GM18520 (cell line): ENCODE measurements around the gene NT5DC3.
"Not testable (repeated sequence)": the region's sequence is repeated elsewhere in the genome, so short reads cannot be mapped to it uniquely, and the experiment has no call there.

ENCODE experiments used
- ATAC-seq: cut with Tn5 transposase; IDR thresholded peaks from one replicate; pipeline ENCODE4 v1.9.1; 2021; ENCODE audit not compliant: unreplicated experiment

Gene NT5DC3

GRCh38 chr12:103810111-103810510, 30.9 kb downstream of the NT5DC3 start:
- ATAC-seq = no peak

DNA sequence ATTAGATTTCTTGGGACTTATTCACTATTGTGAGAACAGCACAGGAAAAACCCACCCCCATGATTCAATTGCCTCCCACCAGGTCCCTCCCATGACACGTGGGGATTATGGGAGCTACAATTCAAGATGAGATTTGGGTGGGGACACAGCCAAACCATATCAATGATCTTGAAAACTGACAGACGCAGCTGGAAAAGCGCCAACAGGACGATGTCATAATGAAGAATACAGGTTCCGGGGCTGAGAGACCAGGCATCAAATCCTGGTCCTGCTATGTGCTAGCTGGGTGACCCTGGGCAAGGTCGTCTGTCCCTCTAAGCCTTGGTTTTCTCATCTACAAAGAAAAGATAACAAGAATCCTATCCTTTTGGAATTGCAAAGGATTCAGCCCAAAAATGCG, 31.4 kb downstream of the NT5DC3 start:
- not testable (repeated sequence) for ATAC-seq

DNA sequence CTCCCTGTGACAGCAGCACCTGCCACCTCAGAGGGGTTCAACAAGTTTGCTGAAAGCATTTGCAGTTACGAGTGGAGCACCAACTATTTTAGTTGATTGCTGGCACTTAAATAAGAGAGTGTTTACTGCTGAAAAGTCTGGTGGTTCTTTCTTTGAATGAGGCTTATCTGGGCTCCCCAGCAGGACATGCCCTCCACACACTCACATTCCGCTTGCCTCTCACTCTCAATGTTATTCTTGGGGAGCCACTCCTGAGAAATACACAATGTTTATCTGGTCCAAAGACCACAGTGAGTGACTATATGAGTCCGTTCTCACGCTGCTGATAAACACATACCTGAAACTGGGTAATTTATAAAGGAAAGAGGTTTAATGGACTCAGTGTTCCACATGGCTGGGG, 31.9 kb downstream of the NT5DC3 start:
- no peak for ATAC-seq

DNA sequence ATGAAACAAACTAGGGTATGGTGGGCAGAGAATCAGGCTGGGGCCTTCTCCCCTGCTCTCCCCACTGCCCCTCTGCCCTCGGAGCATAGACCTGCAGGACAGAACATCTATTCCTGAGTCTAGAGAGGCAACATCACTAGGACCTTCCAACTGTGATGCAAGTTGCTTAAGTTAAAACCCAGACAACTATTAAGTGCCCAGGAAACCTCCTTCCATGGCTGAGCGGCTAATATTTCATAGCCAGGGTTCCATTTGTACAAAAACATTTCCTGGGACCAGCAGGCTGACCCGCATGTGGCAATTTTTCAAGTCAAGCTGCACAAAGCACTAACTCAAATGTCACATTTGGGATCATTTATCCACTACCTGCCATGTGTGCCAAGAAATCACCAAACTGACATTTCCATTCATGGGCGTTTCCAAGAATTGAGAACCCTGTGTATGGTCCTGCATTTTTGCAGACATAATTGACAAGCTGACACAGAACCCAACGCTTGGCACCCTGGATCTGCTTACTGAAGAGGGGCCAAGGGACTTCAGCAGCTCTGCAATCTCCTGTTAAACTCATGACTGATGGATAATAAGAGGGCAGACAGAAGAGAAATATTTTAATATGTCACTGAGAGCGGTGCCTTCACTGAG, 32.7 kb downstream of the NT5DC3 start:
- no peak for ATAC-seq

DNA sequence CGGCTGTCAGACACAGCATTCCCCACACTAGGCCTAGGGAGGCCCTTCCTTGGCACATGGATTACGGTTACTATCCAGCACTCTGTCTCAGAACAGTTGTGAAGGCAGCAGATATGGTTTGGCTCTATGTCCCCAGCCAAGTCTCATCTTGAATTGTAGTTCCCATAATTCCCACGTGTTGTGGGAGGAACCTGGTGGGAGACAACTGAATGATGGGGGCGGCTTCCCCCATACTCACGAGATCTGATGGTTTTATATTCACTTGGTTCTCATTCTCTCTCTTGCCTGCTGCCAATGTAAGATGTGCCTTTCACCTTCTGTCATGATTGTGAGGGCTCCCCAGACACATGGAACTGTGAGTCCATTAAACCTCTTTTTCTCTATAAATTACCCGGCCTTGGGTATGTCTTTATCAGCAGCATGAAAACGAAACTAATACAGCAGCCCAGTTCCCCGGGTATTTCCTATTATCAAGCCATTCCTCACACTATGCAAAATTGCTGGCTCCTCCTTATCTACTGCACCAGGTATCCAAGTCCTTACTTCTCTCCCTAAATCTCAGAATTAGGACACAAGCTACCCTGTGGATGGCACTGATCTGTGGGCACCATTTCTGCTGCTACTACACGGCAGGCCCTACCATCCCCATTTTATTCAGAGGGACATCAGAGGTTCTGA, 33.3 kb downstream of the NT5DC3 start:
- ATAC-seq = no peak

DNA sequence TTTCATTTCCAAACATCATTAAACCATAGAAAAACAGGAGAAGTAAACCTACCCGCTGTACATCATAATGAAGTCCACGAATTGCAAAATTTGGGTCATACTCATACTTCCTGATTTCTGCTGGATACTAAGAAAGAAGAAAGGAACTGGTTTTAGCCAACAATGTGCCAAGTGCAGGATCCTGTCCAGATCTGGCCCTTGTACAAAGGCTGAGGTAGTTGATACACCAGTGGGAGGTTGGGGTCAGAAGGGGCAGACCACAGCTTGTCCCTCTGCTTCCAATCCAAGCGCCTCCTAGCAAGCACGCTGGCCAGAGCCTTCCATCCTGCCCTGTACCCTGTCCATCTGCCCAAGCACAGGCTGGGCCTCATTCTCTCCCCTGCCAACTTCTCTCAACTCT, 34.2 kb downstream of the NT5DC3 start:
- ATAC-seq = no peak

- no peak for ATAC-seq
These were observed 35.2 kb downstream of the NT5DC3 start for GRCh38 chr12:103805655-103806360.

DNA sequence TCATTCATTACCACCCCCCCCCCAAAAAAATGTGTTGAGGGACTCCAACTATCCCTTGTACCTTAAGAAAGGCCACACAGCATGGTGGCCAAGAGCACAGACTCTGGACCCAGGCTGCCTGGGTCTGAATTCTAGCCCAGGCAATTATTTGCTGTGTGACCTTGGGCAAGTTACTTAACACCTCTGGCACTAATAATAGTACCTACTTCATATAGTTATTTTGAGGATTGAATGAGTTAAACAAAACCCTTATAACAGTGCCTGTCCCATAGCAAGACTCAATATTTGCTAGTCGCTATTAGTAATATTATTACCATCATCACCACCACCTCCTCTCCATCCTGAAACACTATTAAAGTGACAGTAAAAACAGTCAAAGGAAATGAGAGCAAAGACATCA, 37.2 kb downstream of the NT5DC3 start:
- no peak for ATAC-seq

DNA sequence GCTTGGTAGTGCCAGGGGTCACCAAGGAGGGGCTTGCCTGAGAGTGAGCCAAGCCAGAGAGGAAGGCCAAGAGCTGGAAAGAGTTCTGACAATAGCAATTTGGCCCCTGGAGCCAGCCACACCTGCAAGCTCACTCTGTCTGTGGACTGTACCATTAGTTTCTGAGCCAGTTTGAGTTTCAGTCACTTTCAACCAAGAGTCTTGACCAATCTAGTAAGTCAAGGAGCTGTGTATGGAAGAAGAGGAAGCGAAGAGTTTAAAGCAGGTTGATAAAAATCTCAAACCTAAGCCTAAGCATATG, 38.5 kb downstream of the NT5DC3 start:
- no peak for ATAC-seq

DNA sequence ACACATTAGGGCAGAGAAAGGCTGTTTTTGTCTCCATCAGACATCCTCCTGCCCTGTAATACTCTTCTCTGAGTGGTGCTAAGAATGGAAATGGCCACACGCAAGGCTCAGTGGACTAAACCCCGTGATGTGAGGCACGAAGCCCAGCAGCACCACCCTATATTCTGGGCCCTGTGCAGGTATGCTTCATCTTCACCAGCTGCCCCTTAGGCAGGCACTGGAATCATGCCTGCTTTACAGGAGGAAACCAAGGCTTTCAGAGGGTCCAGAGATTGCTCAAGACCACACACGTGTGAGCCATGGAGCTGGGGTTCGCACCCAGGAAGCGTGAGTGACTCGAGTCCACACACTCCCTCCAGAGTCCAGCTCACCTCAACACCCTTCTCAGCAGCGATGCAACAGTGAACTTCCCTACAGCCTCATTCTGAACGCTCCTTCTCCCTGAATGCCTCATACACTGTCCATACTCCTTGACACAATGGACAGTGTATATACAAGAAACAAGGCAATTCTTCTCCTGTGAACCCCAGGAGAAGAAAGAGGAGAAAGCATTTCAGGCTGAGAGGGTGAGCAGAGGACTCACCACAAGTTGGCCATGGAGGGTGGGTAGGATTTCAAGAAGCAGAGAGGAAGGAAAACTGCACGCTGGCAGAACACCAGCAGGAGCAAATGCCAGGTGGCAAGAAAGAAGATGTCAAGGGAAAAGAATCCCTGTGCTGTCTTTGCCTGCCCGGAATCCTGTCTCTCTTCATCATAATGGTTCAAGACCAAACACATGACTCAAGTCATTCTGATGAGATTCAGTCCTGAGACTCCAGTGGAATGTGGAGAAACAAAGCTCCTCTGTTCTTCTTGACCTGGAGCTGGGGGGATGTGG, 39.1 kb downstream of the NT5DC3 start:
- no peak for ATAC-seq

- no peak for ATAC-seq
These were observed 40.9 kb downstream of the NT5DC3 start for GRCh38 chr12:103799857-103800771.

DNA sequence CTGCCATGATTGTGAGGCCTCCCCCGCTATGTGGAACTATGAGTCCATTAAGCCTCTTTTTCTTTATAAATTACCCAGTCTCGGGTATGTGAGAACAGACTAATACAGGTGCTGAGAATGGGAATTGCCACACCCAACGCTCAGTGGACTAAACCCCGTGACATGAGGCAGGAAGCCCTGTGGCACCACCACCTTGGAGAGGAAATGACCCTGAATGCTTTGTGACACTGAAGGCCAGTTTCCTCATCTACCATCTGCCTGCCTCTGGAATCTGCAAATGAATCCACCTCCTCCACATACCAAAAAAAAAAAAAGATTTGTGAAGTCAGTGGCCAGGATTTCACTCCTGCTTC, 41.6 kb downstream of the NT5DC3 start:
- no peak for ATAC-seq

DNA sequence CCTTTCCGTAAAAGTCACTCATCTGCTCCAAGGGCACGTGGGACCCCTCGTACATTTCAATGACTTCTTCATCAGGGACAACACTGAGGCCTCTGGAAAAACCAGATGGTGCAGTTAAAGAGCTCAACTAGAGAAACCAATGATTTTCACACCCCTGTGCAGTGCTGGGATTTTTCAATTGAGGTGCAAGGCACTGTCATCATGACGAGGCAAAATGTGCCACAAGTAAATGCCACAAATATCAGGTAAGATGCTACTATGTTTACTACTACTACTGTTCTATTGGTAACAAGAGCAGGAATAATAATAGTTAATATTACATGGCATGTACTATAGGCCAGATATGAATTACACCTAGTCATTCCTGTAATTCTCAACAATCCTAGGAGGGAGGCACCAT, 42.4 kb downstream of the NT5DC3 start:
- ATAC-seq = no peak

DNA sequence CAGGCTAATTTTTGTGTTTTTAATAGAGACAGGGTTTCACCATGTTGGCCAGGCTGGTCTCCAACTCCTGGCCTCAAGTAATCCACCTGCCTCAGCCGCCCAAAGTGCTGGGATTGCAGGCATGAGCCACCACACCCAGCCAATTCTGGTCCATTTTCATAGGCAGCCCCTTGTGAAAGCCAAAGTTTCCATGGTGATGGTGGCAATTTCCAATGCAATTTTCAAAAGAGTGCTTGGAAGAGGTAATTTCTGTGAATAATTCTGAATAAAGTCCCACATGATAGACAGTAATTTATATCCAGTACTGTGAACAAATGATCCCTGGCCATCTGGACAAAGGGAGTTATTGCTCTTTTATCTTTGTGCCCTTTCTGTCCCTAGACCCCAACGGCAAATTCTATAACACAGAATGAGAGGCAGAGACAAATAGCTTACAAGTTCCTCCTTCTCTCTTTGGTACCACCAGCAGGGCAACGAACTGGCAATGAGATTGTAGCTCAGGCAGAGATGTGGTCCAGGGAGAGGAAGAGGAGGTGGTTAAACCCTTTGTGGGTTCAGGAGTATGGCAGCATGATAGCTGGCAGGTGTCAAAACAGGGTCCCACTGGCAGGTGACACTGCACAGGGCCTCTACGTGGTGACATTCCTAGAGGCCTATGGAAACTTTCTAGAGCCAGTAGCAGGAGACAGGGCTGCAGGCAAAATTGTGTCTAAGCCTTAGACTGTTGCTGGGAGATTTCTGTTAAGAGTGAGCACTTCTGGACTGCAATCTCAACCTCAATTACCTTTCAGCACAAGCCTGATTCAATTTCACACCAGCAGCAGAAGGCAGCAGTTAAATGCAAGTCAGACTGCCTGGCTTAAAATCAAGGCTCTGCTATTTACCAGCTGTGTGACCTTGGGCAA, 46.5 kb downstream of the NT5DC3 start:
- no peak for ATAC-seq

- ATAC-seq = no peak
These were observed 47.5 kb downstream of the NT5DC3 start for GRCh38 chr12:103793512-103794045.

- ATAC-seq = no peak
These were observed 48.0 kb downstream of the NT5DC3 start for GRCh38 chr12:103793046-103793445.

DNA sequence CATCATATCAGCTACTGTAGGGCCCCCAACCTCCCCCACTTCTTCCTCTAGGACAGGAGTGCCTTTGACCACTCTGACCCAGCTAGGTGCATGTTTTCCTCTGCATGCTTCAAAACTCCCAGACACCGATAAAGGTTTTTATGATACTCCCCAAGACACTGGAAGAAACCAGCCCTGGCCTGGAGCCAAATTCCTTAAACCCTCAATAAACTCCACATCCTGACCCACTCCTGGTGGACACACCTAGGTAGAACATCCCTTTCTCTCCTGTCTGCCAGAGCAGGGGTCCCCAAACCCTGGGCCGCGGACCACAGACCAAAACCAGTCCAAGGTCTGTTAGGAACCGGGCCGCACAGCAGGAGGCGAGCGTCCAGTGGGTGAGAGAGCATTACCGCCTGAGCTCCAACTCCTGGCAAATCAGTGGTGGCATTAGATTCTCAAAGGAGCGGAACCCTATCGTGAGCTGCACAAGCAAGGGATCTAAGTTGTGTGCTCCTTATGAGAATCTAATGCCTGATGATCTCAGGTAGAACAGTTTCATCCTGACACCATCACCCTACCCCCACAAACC, 49.6 kb downstream of the NT5DC3 start:
- no peak for ATAC-seq

- no peak for ATAC-seq
These were observed 54.8 kb downstream of the NT5DC3 start for GRCh38 chr12:103786201-103786600.
